HUES48 (cell line): Measurements from ENCODE around the gene BMP8A.
"Not testable (repeated sequence)": the region's sequence is repeated elsewhere in the genome, so short reads cannot be mapped to it uniquely, and the experiment has no call there.

ENCODE experiments used
- H3K27ac ChIP-seq: one replicate; pipeline ENCODE4 v1.7.0; 2013; ENCODE audit warnings: low read depth, low read length, inconsistent platforms
- H3K27me3 ChIP-seq: 2 replicates; pipeline ENCODE4 v1.6.1; 2013; ENCODE audit warnings: mild to moderate bottlenecking, low read length; ENCODE audit not compliant: control insufficient read depth, insufficient read depth
- H3K36me3 ChIP-seq: 2 replicates; pipeline ENCODE4 v1.6.1; 2013; ENCODE audit warnings: low read length; ENCODE audit not compliant: control insufficient read depth, insufficient read depth
- H3K4me1 ChIP-seq: 2 replicates; pipeline ENCODE4 v1.6.1; 2013; ENCODE audit warnings: mild to moderate bottlenecking, low read length; ENCODE audit not compliant: control insufficient read depth, insufficient read depth
- H3K4me3 ChIP-seq: 2 replicates; pipeline ENCODE4 v1.5.1; 2013; ENCODE audit warnings: mild to moderate bottlenecking, low read depth, low read length
- H3K9ac ChIP-seq: 2 replicates; pipeline ENCODE4 v1.6.1; 2013; ENCODE audit warnings: mild to moderate bottlenecking, low read depth, low read length, moderate library complexity
- H3K9me3 ChIP-seq: 2 replicates; pipeline ENCODE4 v1.6.1; 2013; ENCODE audit warnings: low read length; ENCODE audit not compliant: control insufficient read depth, insufficient read depth

Gene BMP8A

GRCh38 chr1:39508857-39509305, 17.4 kb downstream of the BMP8A start:
- Histone ChIP-seq H3K9ac (no peak overlapping the region), H3K4me1 (no peaks in the 10 kb centered on the region), H3K9me3 (no peaks in the 10 kb centered on the region), H3K4me3 (no peak overlapping the region), H3K36me3 (no peaks in the 10 kb centered on the region), H3K27me3 (no peaks in the 10 kb centered on the region), H3K27ac (no peak overlapping the region)

- Histone ChIP-seq H3K36me3 (no peaks in the 10 kb centered on the region), H3K4me1 (no peaks in the 10 kb centered on the region), H3K27ac (no peak overlapping the region), H3K9ac (no peak overlapping the region), H3K4me3 (no peak overlapping the region), H3K9me3 (no peaks in the 10 kb centered on the region), H3K27me3 (peaks cover 3% of the 10 kb centered on the region; the same call in 1 of the 2 replicates)
Observed at GRCh38 chr1:39509360-39510009, 18.0 kb downstream of the BMP8A start.

- not testable (repeated sequence) for H3K4me1 ChIP-seq, H3K27ac ChIP-seq, H3K9me3 ChIP-seq, H3K36me3 ChIP-seq, H3K4me3 ChIP-seq, H3K9ac ChIP-seq
- H3K27me3 ChIP-seq: peaks cover 11% of the 10 kb centered on the region; the same call in 1 of the 2 replicates
Observed at GRCh38 chr1:39510570-39511186, 19.2 kb downstream of the BMP8A start.

GRCh38 chr1:39511477-39511876, 20.0 kb downstream of the BMP8A start:
- H3K9me3 ChIP-seq: not testable (repeated sequence)

GRCh38 chr1:39512234-39512847, 20.9 kb downstream of the BMP8A start:
- H3K36me3 ChIP-seq, H3K27ac ChIP-seq, H3K9ac ChIP-seq, H3K4me1 ChIP-seq, H3K9me3 ChIP-seq, H3K4me3 ChIP-seq: not testable (repeated sequence)
- peaks cover 11% of the 10 kb centered on the region; the same call in 1 of the 2 replicates for H3K27me3 ChIP-seq

More at GRCh38 chr1:39511477-39511876, 20.0 kb downstream of the BMP8A start:
- H3K4me3 ChIP-seq, H3K36me3 ChIP-seq, H3K9ac ChIP-seq, H3K27ac ChIP-seq, H3K4me1 ChIP-seq: not testable (repeated sequence)
- H3K27me3 ChIP-seq: peaks cover 11% of the 10 kb centered on the region; the same call in 1 of the 2 replicates

- H3K9ac ChIP-seq, H3K27ac ChIP-seq, H3K4me1 ChIP-seq, H3K9me3 ChIP-seq, H3K36me3 ChIP-seq: not testable (repeated sequence)
- Histone ChIP-seq H3K4me3 (peak overlapping the region; percentile 50; the same call in 1 of the 2 replicates), H3K27me3 (peaks cover 11% of the 10 kb centered on the region; the same call in 1 of the 2 replicates)
Observed at GRCh38 chr1:39514710-39515124, 23.3 kb downstream of the BMP8A start.

GRCh38 chr1:39515131-39516086, 24.0 kb downstream of the BMP8A start:
- not testable (repeated sequence) for H3K36me3 ChIP-seq, H3K27ac ChIP-seq, H3K4me1 ChIP-seq, H3K9ac ChIP-seq, H3K9me3 ChIP-seq
- H3K27me3 ChIP-seq: peaks cover 11% of the 10 kb centered on the region; the same call in 1 of the 2 replicates
- H3K4me3 ChIP-seq: peak overlapping the region; percentile 50; the same call in 1 of the 2 replicates

GRCh38 chr1:39516841-39517240, 25.4 kb downstream of the BMP8A start:
- not testable (repeated sequence) for H3K4me1 ChIP-seq, H3K4me3 ChIP-seq, H3K36me3 ChIP-seq, H3K27ac ChIP-seq, H3K9ac ChIP-seq, H3K9me3 ChIP-seq
- H3K27me3 ChIP-seq: peaks cover 11% of the 10 kb centered on the region; the same call in 1 of the 2 replicates

GRCh38 chr1:39517936-39518335, 26.5 kb downstream of the BMP8A start:
- not testable (repeated sequence) for H3K9me3 ChIP-seq, H3K36me3 ChIP-seq, H3K9ac ChIP-seq, H3K27ac ChIP-seq, H3K4me1 ChIP-seq, H3K4me3 ChIP-seq
- H3K27me3 ChIP-seq: peaks cover 11% of the 10 kb centered on the region; the same call in 1 of the 2 replicates

- H3K4me1 ChIP-seq, H3K27ac ChIP-seq, H3K4me3 ChIP-seq, H3K9ac ChIP-seq, H3K9me3 ChIP-seq, H3K27me3 ChIP-seq, H3K36me3 ChIP-seq: not testable (repeated sequence)
Observed at GRCh38 chr1:39519376-39519775, 27.9 kb downstream of the BMP8A start.
